ENCODE measurements around the gene OGFOD3. TPM values are rescaled to one million over a fixed set of nuclear protein-coding genes. Genes with fewer than 3 reads are reported as not detected.

Gene OGFOD3
- total RNA-seq, 2 donors from 2014 or later = 29.7 to 30.1 TPM

GRCh38 chr17:82344175-82344907, 74.0 kb downstream of the OGFOD3 start:
- peaks cover 0 to 4% of the 10 kb centered on the region in 2 donors for H3K27me3 Mint-ChIP-seq
- peaks cover 0 to 6% of the 10 kb centered on the region in 2 donors for H3K4me1 Mint-ChIP-seq (ENCODE audit: low read depth in 2 of 2)
- no peak for DNase-seq (ENCODE audit: low spot score)
- H3K4me3 Mint-ChIP-seq = no peak overlapping the region
- H3K36me3 Mint-ChIP-seq = no peaks in the 10 kb centered on the region
- no peak for ATAC-seq
- H3K27ac Mint-ChIP-seq = no peak overlapping the region
- H3K9me3 Mint-ChIP-seq = no peaks in the 10 kb centered on the region

- Mint-ChIP-seq H3K27ac (no peak overlapping the region), H3K9me3 (no peaks in the 10 kb centered on the region), H3K27me3 (peaks cover 0 to 4% of the 10 kb centered on the region in 2 donors), H3K4me1 (ENCODE audit: low read depth in 2 of 2) (peaks cover 0 to 6% of the 10 kb centered on the region in 2 donors), H3K4me3 (no peak overlapping the region), H3K36me3 (no peaks in the 10 kb centered on the region)
- ATAC-seq = no peak
- no peak for DNase-seq (ENCODE audit: low spot score)
These were observed 74.8 kb downstream of the OGFOD3 start for GRCh38 chr17:82343560-82343959.

GRCh38 chr17:82342361-82343079, 75.9 kb downstream of the OGFOD3 start:
- no peak overlapping the region for H3K4me3 Mint-ChIP-seq
- peaks cover 0 to 6% of the 10 kb centered on the region in 2 donors for H3K4me1 Mint-ChIP-seq (ENCODE audit: low read depth in 2 of 2)
- H3K27me3 Mint-ChIP-seq = peaks cover 0 to 4% of the 10 kb centered on the region in 2 donors
- ATAC-seq (no peak), DNase-seq (ENCODE audit: low spot score) (no peak)
- H3K9me3 Mint-ChIP-seq = no peaks in the 10 kb centered on the region
- H3K27ac Mint-ChIP-seq = no peak overlapping the region
- H3K36me3 Mint-ChIP-seq = no peaks in the 10 kb centered on the region

- peaks cover 4 to 7% of the 10 kb centered on the region in 2 donors for H3K4me1 Mint-ChIP-seq (ENCODE audit: low read depth in 2 of 2)
- no peak overlapping the region for H3K27ac Mint-ChIP-seq
- no peak overlapping the region for H3K4me3 Mint-ChIP-seq
- peaks cover 0 to 1% of the 10 kb centered on the region in 2 donors for H3K27me3 Mint-ChIP-seq
- no peak for ATAC-seq
- DNase-seq (ENCODE audit: low spot score) = no peak
- H3K36me3 Mint-ChIP-seq = no peaks in the 10 kb centered on the region
- H3K9me3 Mint-ChIP-seq = no peaks in the 10 kb centered on the region
These were observed 78.5 kb downstream of the OGFOD3 start for GRCh38 chr17:82339634-82340580.

Other genes starting within 250 kb of the OGFOD3 start
- gene CCDC57, start 205.7 kb downstream of the OGFOD3 start, total RNA-seq = 10 to 100 TPM; 34.0 to 82.2 TPM
- gene SLC16A3, start 189.5 kb downstream of the OGFOD3 start, total RNA-seq = 100 to 1,000 TPM; 241 to 534 TPM
- 100 to 1,000 TPM; 160 to 215 TPM for gene CSNK1D, start 144.9 kb downstream of the OGFOD3 start, total RNA-seq
- 10 to 100 TPM; 61.8 to 73.6 TPM for gene CD7, start 101.0 kb downstream of the OGFOD3 start, total RNA-seq
- gene SECTM1, start 84.8 kb downstream of the OGFOD3 start, total RNA-seq = under 1 TPM in 1 of 2 donors, not detected in 1; 0.56 TPM
- gene TEX19, start 59.3 kb downstream of the OGFOD3 start, total RNA-seq = not detected
- not detected for gene UTS2R, start 46.8 kb downstream of the OGFOD3 start, total RNA-seq
- 10 to 100 TPM; 19.5 to 40.1 TPM for gene HEXD, start 239 bp downstream of the OGFOD3 start, total RNA-seq
- gene CYBC1, start 32.2 kb upstream of the OGFOD3 start, total RNA-seq = 100 to 1,000 TPM; 300 to 380 TPM
- gene NARF, start 40.2 kb upstream of the OGFOD3 start, total RNA-seq = 100 to 1,000 TPM; 217 to 295 TPM
- gene FOXK2, start 101.1 kb upstream of the OGFOD3 start, total RNA-seq = 100 to 1,000 TPM in 1 of 2 donors, 10 to 100 TPM in 1; 60.9 to 108 TPM
- gene WDR45B, start 229.9 kb upstream of the OGFOD3 start, total RNA-seq = 10 to 100 TPM; 68.0 to 75.7 TPM

All from natural killer cell treated with Interleukin-12 subunit alpha and Interleukin-12 subunit beta and Interleukin-15 and Interleukin-18, amount 100 ng/mL, for 72 hours (primary cell).